Activated CD8-positive, alpha-beta memory T cell treated with anti-CD3 and anti-CD28 coated beads, Interleukin-2, amount 50 U/mL, for 24 hours (primary cell): Measurements from ENCODE around the gene MCM10.
"Not testable (repeated sequence)": the region's sequence is repeated elsewhere in the genome, so short reads cannot be mapped to it uniquely, and the experiment has no call there.

Experiments used
- DNase-seq: peaks from one replicate; pipeline ENCODE4 v3.0.0-alpha.2; 2020; ENCODE audit errors: extremely low read depth

The MCM10 gene

GRCh38 chr10:13160934-13161856 is at the start of gene MCM10:
Gene MCM10 (plus strand): TSS chr10:13161558. CDS start chr10:13164203, 2,645 bp downstream.
- peak; percentile 98 for DNase-seq

GRCh38 chr10:13113544-13113943 is 47.8 kb upstream of the MCM10 start:
- no peak for DNase-seq

GRCh38 chr10:13115832-13116803 is 45.2 kb upstream of the MCM10 start:
- no peak for DNase-seq

- DNase-seq: no peak
Observed at GRCh38 chr10:13117841-13118783, 43.2 kb upstream of the MCM10 start.

GRCh38 chr10:13118784-13119410 is 42.5 kb upstream of the MCM10 start:
- no peak for DNase-seq

GRCh38 chr10:13120786-13121499 is 40.4 kb upstream of the MCM10 start:
- DNase-seq: no peak

- DNase-seq: no peak
Observed at GRCh38 chr10:13121500-13121854, 39.9 kb upstream of the MCM10 start.

GRCh38 chr10:13136651-13137050 is 24.7 kb upstream of the MCM10 start:
- DNase-seq: no peak

GRCh38 chr10:13139150-13139549 is 22.2 kb upstream of the MCM10 start:
- DNase-seq: no peak

- no peak for DNase-seq
Observed at GRCh38 chr10:13139676-13140075, 21.7 kb upstream of the MCM10 start.

- DNase-seq: no peak
Observed at GRCh38 chr10:13140627-13141190, 20.6 kb upstream of the MCM10 start.

- no peak for DNase-seq
Observed at GRCh38 chr10:13143766-13144165, 17.6 kb upstream of the MCM10 start.

- no peak for DNase-seq
Observed at GRCh38 chr10:13144814-13145213, 16.5 kb upstream of the MCM10 start.

- DNase-seq: no peak
Observed at GRCh38 chr10:13146379-13146778, 15.0 kb upstream of the MCM10 start.

GRCh38 chr10:13147161-13147560 is 14.2 kb upstream of the MCM10 start:
- DNase-seq: no peak

GRCh38 chr10:13152296-13152695 is 9.1 kb upstream of the MCM10 start:
- no peak for DNase-seq

GRCh38 chr10:13155860-13156259 is 5.5 kb upstream of the MCM10 start:
- not testable (repeated sequence) for DNase-seq

GRCh38 chr10:13158401-13158800 is 3.0 kb upstream of the MCM10 start:
- no peak for DNase-seq

- DNase-seq: no peak
Observed at GRCh38 chr10:13161857-13162271, 506 bp downstream of the MCM10 start.

GRCh38 chr10:13163859-13164258 is 2.5 kb downstream of the MCM10 start:
- no peak for DNase-seq
